Cardiac fibroblast (primary cell): ENCODE results near the gene ZNF620.

Experiments
- DNase-seq, 2 donors: peaks; one replicate each; pipeline versions ENCODE4 v3.0.0 to v3.0.0-alpha.2; 2010; ENCODE audit warnings: low read depth in 2 of 2
- H3K4me3 ChIP-seq, 2 donors: replicated peaks in 1 of 2; 1 replicate in 1 of 2; 2 replicates in 1 of 2; pipeline ENCODE4 v1.5.1; 2011; ENCODE audit warnings: low read depth in 2 of 2, low read length in 2 of 2, mild to moderate bottlenecking in 2 of 2, moderate library complexity in 1 of 2
- CTCF ChIP-seq: IDR thresholded peaks from one replicate; pipeline ENCODE4 v1.5.1; 2011; ENCODE audit warnings: low read depth, mild to moderate bottlenecking, low read length, inconsistent platforms

Gene ZNF620

GRCh38 chr3:40463579-40463978, 42.3 kb upstream of the ZNF620 start:
- no peak for TF ChIP-seq CTCF
- no peak for DNase-seq
- no peak overlapping the region for H3K4me3 ChIP-seq

- no peak for TF ChIP-seq CTCF
- no peak overlapping the region for H3K4me3 ChIP-seq
- DNase-seq = no peak
Measured at GRCh38 chr3:40464339-40465110, 41.3 kb upstream of the ZNF620 start.

- H3K4me3 ChIP-seq = no peak overlapping the region
- TF ChIP-seq CTCF = no peak
- no peak for DNase-seq
Measured at GRCh38 chr3:40465111-40465407, 40.8 kb upstream of the ZNF620 start.

- no peak for DNase-seq
- H3K4me3 ChIP-seq = no peak overlapping the region
- no peak for TF ChIP-seq CTCF
Measured at GRCh38 chr3:40465456-40465855, 40.4 kb upstream of the ZNF620 start.

- DNase-seq = no peak
- no peak for TF ChIP-seq CTCF
- H3K4me3 ChIP-seq = no peak overlapping the region
Measured at GRCh38 chr3:40468018-40468417, 37.8 kb upstream of the ZNF620 start.

- no peak for TF ChIP-seq CTCF
- no peak for DNase-seq
Measured at GRCh38 chr3:40470701-40471100, 35.1 kb upstream of the ZNF620 start.

More at GRCh38 chr3:40470701-40471100, 35.1 kb upstream of the ZNF620 start:
- no peak overlapping the region for H3K4me3 ChIP-seq
